Measurements from ENCODE around the gene GATA2. TPM values are rescaled to one million over a fixed set of nuclear protein-coding genes. Genes with fewer than 3 reads are reported as not detected.

The GATA2 gene
- total RNA-seq, 2 experiments from 2014 or later: 0.16 to 0.17 TPM

- Histone ChIP-seq H3K27ac (ENCODE audit: low read depth in 1 of 2, low read length in 2 of 2) (no peak overlapping the region), H3K9me3 (ENCODE audit: control insufficient read depth in 1 of 2, insufficient read depth in 1 of 2, low read length in 2 of 2) (no peaks in the 10 kb centered on the region), H3K27me3 (ENCODE audit: control insufficient read depth in 1 of 2, insufficient read depth in 2 of 2, low read length in 2 of 2) (peaks cover 4 to 10% of the 10 kb centered on the region in 2 experiments), H3K4me3 (ENCODE audit: low read length) (no peak overlapping the region), H3K4me1 (ENCODE audit: insufficient read depth, low read length) (no peaks in the 10 kb centered on the region), H3K36me3 (ENCODE audit: insufficient read depth, low read length) (no peaks in the 10 kb centered on the region)
- ChIA-PET POLR2A (no interaction called here), CTCF (no interaction called here)
- no peak for DNase-seq
- peaks cover 6% of the 10 kb centered on the region for H3K9me3 Mint-ChIP-seq
- no peaks in the 10 kb centered on the region for H3K36me3 Mint-ChIP-seq (ENCODE audit: low read depth)
- H3K4me1 Mint-ChIP-seq (ENCODE audit: low read depth): no peaks in the 10 kb centered on the region
- intact Hi-C loops (cut with DNase I, micrococcal nuclease): no loop called here
- TF ChIP-seq, protein P1, sequence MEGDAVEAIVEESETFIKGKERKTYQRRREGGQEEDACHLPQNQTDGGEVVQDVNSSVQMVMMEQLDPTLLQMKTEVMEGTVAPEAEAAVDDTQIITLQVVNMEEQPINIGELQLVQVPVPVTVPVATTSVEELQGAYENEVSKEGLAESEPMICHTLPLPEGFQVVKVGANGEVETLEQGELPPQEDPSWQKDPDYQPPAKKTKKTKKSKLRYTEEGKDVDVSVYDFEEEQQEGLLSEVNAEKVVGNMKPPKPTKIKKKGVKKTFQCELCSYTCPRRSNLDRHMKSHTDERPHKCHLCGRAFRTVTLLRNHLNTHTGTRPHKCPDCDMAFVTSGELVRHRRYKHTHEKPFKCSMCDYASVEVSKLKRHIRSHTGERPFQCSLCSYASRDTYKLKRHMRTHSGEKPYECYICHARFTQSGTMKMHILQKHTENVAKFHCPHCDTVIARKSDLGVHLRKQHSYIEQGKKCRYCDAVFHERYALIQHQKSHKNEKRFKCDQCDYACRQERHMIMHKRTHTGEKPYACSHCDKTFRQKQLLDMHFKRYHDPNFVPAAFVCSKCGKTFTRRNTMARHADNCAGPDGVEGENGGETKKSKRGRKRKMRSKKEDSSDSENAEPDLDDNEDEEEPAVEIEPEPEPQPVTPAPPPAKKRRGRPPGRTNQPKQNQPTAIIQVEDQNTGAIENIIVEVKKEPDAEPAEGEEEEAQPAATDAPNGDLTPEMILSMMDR (IDR thresholded peaks at IDR 0.05): no peak
- no peak overlapping the region for H3K4me3 Mint-ChIP-seq
- no peak overlapping the region for H3K27ac Mint-ChIP-seq
- H3K27me3 Mint-ChIP-seq: peaks cover 62% of the 10 kb centered on the region
- ATAC-seq (ENCODE audit: poor library complexity): no peak
Observed at GRCh38 chr3:128508852-128509251, 15.9 kb upstream of the GATA2 start.

DNA sequence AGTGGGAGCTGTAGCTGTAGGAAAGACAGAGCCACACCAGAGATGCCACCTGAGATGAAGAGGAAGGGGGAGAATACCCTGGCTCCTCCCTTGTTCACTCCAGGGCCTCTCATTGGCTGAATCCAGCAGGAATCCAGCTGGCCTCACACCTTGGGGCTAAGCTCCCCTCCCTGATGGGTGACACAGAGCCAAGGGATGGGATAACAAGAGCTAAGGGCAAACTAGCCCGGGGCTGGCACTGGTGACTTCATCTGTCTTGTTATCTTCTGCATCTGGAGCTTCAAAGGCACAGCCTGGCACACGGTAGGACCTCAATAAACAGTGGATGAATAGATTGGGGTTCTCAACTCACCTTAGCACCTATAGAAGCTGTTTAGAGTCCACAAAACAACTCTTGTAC is 13.8 kb upstream of the GATA2 start:
- H3K27ac Mint-ChIP-seq: no peak overlapping the region
- Histone ChIP-seq H3K4me3 (ENCODE audit: low read length) (no peak overlapping the region), H3K4me1 (ENCODE audit: insufficient read depth, low read length) (no peaks in the 10 kb centered on the region), H3K27me3 (ENCODE audit: control insufficient read depth in 1 of 2, insufficient read depth in 2 of 2, low read length in 2 of 2) (peaks cover 4 to 12% of the 10 kb centered on the region in 2 experiments), H3K36me3 (ENCODE audit: insufficient read depth, low read length) (no peaks in the 10 kb centered on the region), H3K27ac (ENCODE audit: low read depth in 1 of 2, low read length in 2 of 2) (no peak overlapping the region), H3K9me3 (ENCODE audit: control insufficient read depth in 1 of 2, insufficient read depth in 1 of 2, low read length in 2 of 2) (no peaks in the 10 kb centered on the region)
- ATAC-seq (ENCODE audit: poor library complexity): no peak
- H3K4me3 Mint-ChIP-seq: no peak overlapping the region
- ChIA-PET CTCF (no interaction called here), POLR2A (no interaction called here)
- no peak for DNase-seq
- intact Hi-C loops (cut with DNase I, micrococcal nuclease): no loop called here
- TF ChIP-seq, protein P1 (IDR thresholded peaks at IDR 0.05): no peak
- no peaks in the 10 kb centered on the region for H3K4me1 Mint-ChIP-seq (ENCODE audit: low read depth)
- peaks cover 65% of the 10 kb centered on the region for H3K27me3 Mint-ChIP-seq
- no peaks in the 10 kb centered on the region for H3K9me3 Mint-ChIP-seq
- H3K36me3 Mint-ChIP-seq (ENCODE audit: low read depth): no peaks in the 10 kb centered on the region

- ATAC-seq (ENCODE audit: poor library complexity) (no peak), DNase-seq (no peak)
- Histone ChIP-seq H3K4me3 (ENCODE audit: low read length) (no peak overlapping the region), H3K9me3 (ENCODE audit: control insufficient read depth in 1 of 2, insufficient read depth in 1 of 2, low read length in 2 of 2) (no peaks in the 10 kb centered on the region), H3K36me3 (ENCODE audit: insufficient read depth, low read length) (no peaks in the 10 kb centered on the region), H3K27ac (ENCODE audit: low read depth in 1 of 2, low read length in 2 of 2) (no peak overlapping the region), H3K27me3 (ENCODE audit: control insufficient read depth in 1 of 2, insufficient read depth in 2 of 2, low read length in 2 of 2) (peaks cover 4 to 16% of the 10 kb centered on the region in 2 experiments), H3K4me1 (ENCODE audit: insufficient read depth, low read length) (no peaks in the 10 kb centered on the region)
- ChIA-PET CTCF (no interaction called here), POLR2A (no interaction called here)
- no peaks in the 10 kb centered on the region for H3K4me1 Mint-ChIP-seq (ENCODE audit: low read depth)
- TF ChIP-seq, protein P1 (IDR thresholded peaks at IDR 0.05): no peak
- intact Hi-C loops (cut with DNase I, micrococcal nuclease): no loop called here
- peaks cover 66% of the 10 kb centered on the region for H3K27me3 Mint-ChIP-seq
- no peak overlapping the region for H3K27ac Mint-ChIP-seq
- H3K4me3 Mint-ChIP-seq: no peak overlapping the region
- H3K9me3 Mint-ChIP-seq: no peaks in the 10 kb centered on the region
- no peaks in the 10 kb centered on the region for H3K36me3 Mint-ChIP-seq (ENCODE audit: low read depth)
Observed at GRCh38 chr3:128505771-128506170, 12.8 kb upstream of the GATA2 start.

Data from CD4-positive, alpha-beta T cell (primary cell).